Measurements from ENCODE around the gene HNRNPF.

HNRNPF gene

DNA sequence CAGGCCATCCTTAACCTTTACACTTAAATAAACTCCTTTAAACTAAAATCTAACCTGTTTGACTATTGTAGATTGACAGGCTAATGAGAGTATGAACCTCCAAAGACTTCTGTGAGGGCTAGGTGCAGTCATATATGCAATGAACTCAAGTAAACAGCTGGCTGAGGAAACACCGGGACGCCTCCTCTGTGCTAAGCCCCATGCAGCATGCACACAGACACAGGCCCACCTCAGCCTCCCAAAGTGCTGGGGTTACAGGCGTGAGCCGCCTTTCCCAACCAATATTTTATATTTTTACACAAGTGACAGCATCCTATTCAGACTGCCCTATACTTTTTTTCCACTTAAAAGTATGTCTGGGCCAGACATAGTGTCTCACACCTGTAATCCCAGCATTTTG lies 39.1 kb downstream of the HNRNPF start:
- Histone ChIP-seq H3K36me3 (no peaks in the 10 kb centered on the region), H3K27ac (no peak overlapping the region), H3K4me1 (ENCODE audit: control insufficient read depth in 1 of 2, insufficient read depth in 1 of 2, low read depth in 1 of 2, low read length in 1 of 2) (no peaks in the 10 kb centered on the region), H3K27me3 (no peaks in the 10 kb centered on the region), H3K4me3 (ENCODE audit: low read depth in 1 of 2, low read length in 1 of 2) (no peak overlapping the region), H3K9me3 (no peaks in the 10 kb centered on the region)
- TF ChIP-seq, protein P1, sequence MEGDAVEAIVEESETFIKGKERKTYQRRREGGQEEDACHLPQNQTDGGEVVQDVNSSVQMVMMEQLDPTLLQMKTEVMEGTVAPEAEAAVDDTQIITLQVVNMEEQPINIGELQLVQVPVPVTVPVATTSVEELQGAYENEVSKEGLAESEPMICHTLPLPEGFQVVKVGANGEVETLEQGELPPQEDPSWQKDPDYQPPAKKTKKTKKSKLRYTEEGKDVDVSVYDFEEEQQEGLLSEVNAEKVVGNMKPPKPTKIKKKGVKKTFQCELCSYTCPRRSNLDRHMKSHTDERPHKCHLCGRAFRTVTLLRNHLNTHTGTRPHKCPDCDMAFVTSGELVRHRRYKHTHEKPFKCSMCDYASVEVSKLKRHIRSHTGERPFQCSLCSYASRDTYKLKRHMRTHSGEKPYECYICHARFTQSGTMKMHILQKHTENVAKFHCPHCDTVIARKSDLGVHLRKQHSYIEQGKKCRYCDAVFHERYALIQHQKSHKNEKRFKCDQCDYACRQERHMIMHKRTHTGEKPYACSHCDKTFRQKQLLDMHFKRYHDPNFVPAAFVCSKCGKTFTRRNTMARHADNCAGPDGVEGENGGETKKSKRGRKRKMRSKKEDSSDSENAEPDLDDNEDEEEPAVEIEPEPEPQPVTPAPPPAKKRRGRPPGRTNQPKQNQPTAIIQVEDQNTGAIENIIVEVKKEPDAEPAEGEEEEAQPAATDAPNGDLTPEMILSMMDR (IDR thresholded peaks at IDR 0.05), result no peak

DNA sequence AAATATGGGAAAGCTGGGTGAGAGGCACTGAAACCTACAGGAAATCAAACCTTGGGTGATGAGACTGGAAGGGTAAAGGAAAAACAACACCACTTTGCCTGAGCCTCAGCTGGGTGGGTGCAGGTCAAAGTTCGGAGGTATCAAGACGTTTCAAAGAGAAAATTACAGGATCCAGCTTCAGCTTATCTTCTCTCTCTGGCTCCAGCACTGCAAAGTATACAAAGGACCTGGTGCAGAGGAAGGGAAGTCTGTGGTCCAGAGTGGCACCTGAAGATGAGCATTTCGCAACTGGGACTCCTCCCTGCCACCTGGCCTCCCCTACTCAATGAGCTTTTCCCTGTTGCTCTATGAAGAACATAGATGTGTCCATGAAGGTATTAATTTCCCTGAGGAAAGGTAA lies 44.0 kb downstream of the HNRNPF start:
- H3K27me3 ChIP-seq, result no peaks in the 10 kb centered on the region
- H3K4me1 ChIP-seq (ENCODE audit: control insufficient read depth in 1 of 2, insufficient read depth in 1 of 2, low read depth in 1 of 2, low read length in 1 of 2), result peaks cover 14% of the 10 kb centered on the region in 2 experiments
- H3K9me3 ChIP-seq, result no peaks in the 10 kb centered on the region
- H3K27ac ChIP-seq, result no peak overlapping the region
- no peak overlapping the region for H3K4me3 ChIP-seq (ENCODE audit: low read depth in 1 of 2, low read length in 1 of 2)
- TF ChIP-seq, protein P1 (IDR thresholded peaks at IDR 0.05), result no peak
- no peaks in the 10 kb centered on the region for H3K36me3 ChIP-seq

DNA sequence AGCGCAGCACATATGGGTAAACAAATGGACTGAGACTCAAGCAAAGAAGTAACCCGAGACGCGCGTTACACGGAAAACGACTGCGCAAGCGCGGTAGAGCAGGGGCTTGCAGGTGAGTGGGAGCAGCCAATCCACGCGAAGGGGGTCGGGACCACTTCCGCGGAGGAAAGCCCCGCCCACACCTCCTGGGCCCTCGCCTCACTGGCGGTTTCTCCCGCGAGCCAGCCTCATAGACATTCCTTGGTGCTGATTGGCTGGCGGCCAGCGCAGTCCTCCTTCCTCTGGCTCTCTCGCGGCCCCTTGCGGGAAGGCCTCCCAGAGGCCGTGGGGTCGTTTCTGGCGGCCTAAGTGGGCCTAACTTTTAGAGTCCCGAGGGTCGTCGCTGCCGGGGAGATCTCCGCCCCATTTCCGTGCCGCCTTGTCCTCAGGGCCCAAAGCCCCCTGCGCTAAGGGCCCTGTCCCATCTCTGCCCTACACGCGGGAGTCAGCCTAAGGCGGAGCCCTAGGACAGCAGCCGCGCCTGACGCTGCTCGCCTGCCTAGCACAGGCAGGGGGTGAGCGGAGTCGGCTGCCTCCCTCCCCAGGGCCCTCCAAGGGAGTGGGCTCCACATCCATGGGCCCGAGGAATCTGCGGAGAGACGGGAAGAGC lies 46.7 kb downstream of the HNRNPF start:
- TF ChIP-seq, protein P1 (IDR thresholded peaks at IDR 0.05), result peak; percentile 60
- Histone ChIP-seq H3K4me3 (ENCODE audit: low read depth in 1 of 2, low read length in 1 of 2) (peak overlapping the region; percentile 72 to 89), H3K27ac (peak overlapping the region; percentile 62), H3K4me1 (ENCODE audit: control insufficient read depth in 1 of 2, insufficient read depth in 1 of 2, low read depth in 1 of 2, low read length in 1 of 2) (peaks cover 14% of the 10 kb centered on the region in 2 experiments), H3K27me3 (no peaks in the 10 kb centered on the region), H3K36me3 (no peaks in the 10 kb centered on the region), H3K9me3 (no peaks in the 10 kb centered on the region)

DNA sequence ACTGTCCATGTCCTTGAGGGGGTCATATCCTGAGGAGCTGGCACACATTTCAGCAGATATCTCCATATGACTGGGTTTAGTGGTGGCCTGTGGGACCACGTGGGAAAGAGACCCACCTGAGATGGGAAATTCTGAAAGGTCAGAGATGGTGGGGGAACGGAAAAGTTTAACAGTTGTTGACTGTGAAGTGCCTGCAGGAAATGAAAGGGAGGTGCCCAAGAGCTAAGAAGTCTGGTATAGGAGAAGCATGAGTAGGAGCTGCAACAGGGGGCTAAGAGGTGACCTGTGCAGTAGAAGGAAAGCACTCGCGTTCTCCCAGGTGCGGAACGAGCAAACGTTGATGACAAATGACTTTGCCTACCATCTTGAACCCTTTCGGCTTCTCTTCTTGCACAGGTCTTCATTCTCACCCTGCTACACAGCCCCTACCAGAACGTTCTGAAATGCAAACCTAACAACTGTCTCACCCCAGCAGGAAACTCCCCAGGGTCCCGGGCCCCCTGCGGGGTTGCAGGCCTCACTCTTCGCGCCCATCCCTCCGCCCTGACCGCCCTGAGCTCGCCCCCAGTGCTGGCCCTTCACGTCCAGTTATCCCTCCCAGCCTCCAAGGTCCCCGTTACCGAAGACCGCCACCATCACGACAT lies 47.3 kb downstream of the HNRNPF start:
- peak overlapping the region; percentile 72 to 89 for H3K4me3 ChIP-seq (ENCODE audit: low read depth in 1 of 2, low read length in 1 of 2)
- TF ChIP-seq, protein P1 (IDR thresholded peaks at IDR 0.05), result no peak
- peak overlapping the region; percentile 62 for H3K27ac ChIP-seq
- H3K36me3 ChIP-seq, result no peaks in the 10 kb centered on the region
- no peaks in the 10 kb centered on the region for H3K9me3 ChIP-seq
- no peaks in the 10 kb centered on the region for H3K27me3 ChIP-seq
- H3K4me1 ChIP-seq (ENCODE audit: control insufficient read depth in 1 of 2, insufficient read depth in 1 of 2, low read depth in 1 of 2, low read length in 1 of 2), result peaks cover 14% of the 10 kb centered on the region in 2 experiments

DNA sequence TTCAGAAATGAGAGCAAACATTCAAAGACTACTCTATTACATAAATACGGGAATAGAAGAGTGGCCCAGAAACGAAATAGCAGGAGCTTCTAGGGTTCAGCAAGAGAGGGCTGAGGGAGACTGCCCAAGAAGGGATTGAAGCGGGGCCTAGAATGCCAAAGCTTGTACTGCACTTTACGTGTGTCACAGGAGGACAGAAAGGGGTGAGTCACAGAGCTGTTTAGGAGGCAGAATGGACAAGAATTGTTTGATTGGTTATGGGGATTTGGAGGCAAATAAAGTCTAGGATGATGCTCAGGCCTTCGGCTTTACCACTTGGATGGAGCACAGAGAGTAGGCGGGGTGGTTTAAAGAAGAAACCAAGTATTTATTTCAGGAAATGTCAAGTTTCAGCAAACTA lies 48.9 kb downstream of the HNRNPF start:
- Histone ChIP-seq H3K27me3 (no peaks in the 10 kb centered on the region), H3K27ac (no peak overlapping the region), H3K9me3 (no peaks in the 10 kb centered on the region), H3K4me3 (ENCODE audit: low read depth in 1 of 2, low read length in 1 of 2) (no peak overlapping the region), H3K36me3 (no peaks in the 10 kb centered on the region), H3K4me1 (ENCODE audit: control insufficient read depth in 1 of 2, insufficient read depth in 1 of 2, low read depth in 1 of 2, low read length in 1 of 2) (peaks cover 14% of the 10 kb centered on the region in 2 experiments)
- TF ChIP-seq, protein P1 (IDR thresholded peaks at IDR 0.05), result no peak

Measured in neutrophil (primary cell).